ENCODE results near the gene SGIP1. TPM values are rescaled to one million over a fixed set of nuclear protein-coding genes. Genes with fewer than 3 reads are reported as not detected.

The SGIP1 gene
- total RNA-seq, 1 donor from 2014 or later, result 0.79 TPM

DNA sequence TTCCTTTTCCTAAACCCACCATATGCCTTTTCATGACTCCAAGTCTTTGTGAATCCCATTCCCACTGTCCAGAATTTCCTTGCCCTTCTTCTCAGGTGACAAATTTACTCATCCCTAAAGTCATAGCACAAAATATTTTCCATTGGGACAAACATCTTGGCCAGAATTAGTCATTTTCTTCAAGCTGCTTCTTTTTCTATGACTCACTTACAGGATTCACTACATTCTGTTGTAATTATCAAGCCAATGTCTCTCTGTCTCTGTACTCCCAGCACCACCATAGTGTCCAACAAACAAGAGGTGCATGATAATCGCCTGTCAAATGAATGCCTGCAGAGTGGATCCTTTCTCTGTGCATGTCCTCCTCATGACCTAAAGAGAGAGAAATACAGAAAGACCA lies 37.8 kb downstream of the SGIP1 start:
- DNase-seq (ENCODE audit: low read depth), result peak; percentile 79
- no peaks in the 10 kb centered on the region for H3K27me3 ChIP-seq (ENCODE audit: control insufficient read depth, insufficient read depth, low read length)
- FAIRE-seq, result peak; percentile 72
- TF ChIP-seq CTCF (IDR thresholded peaks at IDR 0.05; ENCODE audit: insufficient read depth, low read length, severe bottlenecking), result no peak
- H3K4me3 ChIP-seq (ENCODE audit: low read depth, low read length), result no peak overlapping the region
- H3K36me3 ChIP-seq (ENCODE audit: control insufficient read depth, insufficient read depth, low read length), result no peaks in the 10 kb centered on the region

DNA sequence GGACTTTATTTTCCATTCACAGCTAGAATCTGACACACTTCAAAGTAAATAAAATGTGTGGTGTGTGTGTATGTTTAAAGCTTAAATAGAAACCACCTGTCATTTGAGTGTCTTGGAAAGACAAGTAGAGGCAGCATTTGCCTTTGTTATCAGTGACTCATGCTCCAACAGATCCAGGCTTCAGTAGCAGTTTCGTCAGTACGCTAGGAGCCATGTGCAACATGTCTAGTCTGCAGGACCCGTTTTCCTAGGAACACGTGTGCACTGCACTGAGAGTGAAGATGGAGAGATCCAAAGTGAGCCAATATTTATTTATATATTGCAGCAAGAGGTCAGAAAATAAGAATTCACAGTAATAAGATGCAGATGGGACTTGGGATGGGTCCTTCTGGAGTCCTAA lies 41.8 kb downstream of the SGIP1 start:
- no peak for TF ChIP-seq CTCF (IDR thresholded peaks at IDR 0.05; ENCODE audit: insufficient read depth, low read length, severe bottlenecking)
- Histone ChIP-seq H3K4me3 (ENCODE audit: low read depth, low read length) (no peak overlapping the region), H3K27me3 (ENCODE audit: control insufficient read depth, insufficient read depth, low read length) (no peaks in the 10 kb centered on the region), H3K36me3 (ENCODE audit: control insufficient read depth, insufficient read depth, low read length) (no peaks in the 10 kb centered on the region)
- FAIRE-seq, result peak; percentile 98
- peak; percentile 100 for DNase-seq (ENCODE audit: low read depth)

DNA sequence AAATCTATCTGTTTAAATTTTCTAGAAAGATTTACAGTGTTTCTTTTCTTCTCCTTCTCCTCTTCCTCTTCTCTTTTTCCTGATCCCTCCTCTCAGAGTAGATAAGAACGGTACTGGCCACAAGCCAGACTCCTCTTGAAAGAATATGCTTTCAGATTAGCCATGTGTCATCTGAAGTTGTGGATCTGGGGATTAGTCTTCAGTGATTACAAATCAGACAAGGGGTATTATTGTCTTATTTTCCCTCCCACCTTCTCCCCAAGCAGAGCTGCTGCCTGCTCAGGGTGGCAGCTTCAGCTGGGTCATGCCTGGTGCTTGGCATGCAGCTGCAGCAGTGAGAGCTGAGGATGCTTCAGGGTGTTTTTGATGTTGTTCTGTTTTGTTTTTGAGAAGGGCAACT lies 42.7 kb downstream of the SGIP1 start:
- FAIRE-seq (no peak), DNase-seq (ENCODE audit: low read depth) (peak; percentile 63)
- no peaks in the 10 kb centered on the region for H3K27me3 ChIP-seq (ENCODE audit: control insufficient read depth, insufficient read depth, low read length)
- H3K36me3 ChIP-seq (ENCODE audit: control insufficient read depth, insufficient read depth, low read length), result no peaks in the 10 kb centered on the region
- H3K4me3 ChIP-seq (ENCODE audit: low read depth, low read length), result no peak overlapping the region
- TF ChIP-seq CTCF (IDR thresholded peaks at IDR 0.05; ENCODE audit: insufficient read depth, low read length, severe bottlenecking), result no peak

- no peaks in the 10 kb centered on the region for H3K27me3 ChIP-seq (ENCODE audit: control insufficient read depth, insufficient read depth, low read length)
- no peak overlapping the region for H3K4me3 ChIP-seq (ENCODE audit: low read depth, low read length)
- TF ChIP-seq CTCF (IDR thresholded peaks at IDR 0.05; ENCODE audit: insufficient read depth, low read length, severe bottlenecking), result no peak
- FAIRE-seq (no peak), DNase-seq (ENCODE audit: low read depth) (no peak)
- H3K36me3 ChIP-seq (ENCODE audit: control insufficient read depth, insufficient read depth, low read length), result no peaks in the 10 kb centered on the region
These were observed 44.9 kb downstream of the SGIP1 start for GRCh38 chr1:66578841-66579240.

DNA sequence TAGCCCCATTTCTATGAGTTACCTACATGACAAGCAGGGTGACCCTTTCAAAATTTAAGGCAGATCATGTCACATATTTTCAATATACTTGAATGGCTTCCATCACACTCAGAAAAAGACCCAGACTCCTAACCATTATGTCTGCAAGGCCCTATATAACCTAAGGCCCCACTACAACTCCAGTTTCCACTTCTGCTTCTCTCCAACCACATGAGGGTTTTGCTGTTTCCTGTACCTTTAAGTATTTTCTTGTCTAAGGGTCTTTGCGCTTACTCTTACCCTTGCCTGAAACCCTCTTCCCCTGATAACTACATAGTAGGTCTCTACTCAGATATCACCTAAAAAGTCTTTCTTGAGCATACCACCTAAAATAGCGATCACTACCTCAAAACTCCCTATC lies 46.1 kb downstream of the SGIP1 start:
- TF ChIP-seq CTCF (IDR thresholded peaks at IDR 0.05; ENCODE audit: insufficient read depth, low read length, severe bottlenecking), result no peak
- DNase-seq (ENCODE audit: low read depth) (no peak), FAIRE-seq (no peak)
- H3K4me3 ChIP-seq (ENCODE audit: low read depth, low read length), result no peak overlapping the region
- no peaks in the 10 kb centered on the region for H3K36me3 ChIP-seq (ENCODE audit: control insufficient read depth, insufficient read depth, low read length)
- no peaks in the 10 kb centered on the region for H3K27me3 ChIP-seq (ENCODE audit: control insufficient read depth, insufficient read depth, low read length)

DNA sequence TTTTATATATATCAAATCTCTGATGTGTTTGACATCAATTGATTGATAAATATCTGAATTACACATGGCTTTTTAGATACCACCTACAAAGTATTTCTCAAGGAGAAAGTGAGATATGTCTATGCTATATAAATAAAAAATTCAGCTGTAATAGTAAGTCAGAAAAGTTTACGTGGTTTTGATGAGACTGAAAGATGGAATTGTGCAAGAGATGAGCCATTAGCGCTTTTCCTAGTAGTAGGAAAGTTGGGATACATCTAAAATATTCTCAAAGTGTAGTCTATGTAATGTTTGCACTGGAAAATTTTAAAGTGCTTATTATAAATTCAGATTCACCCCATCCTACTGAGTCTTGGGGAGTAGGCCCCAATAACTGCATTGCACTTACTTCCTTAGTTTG lies 49.1 kb downstream of the SGIP1 start:
- DNase-seq (ENCODE audit: low read depth) (no peak), FAIRE-seq (no peak)
- no peak for TF ChIP-seq CTCF (IDR thresholded peaks at IDR 0.05; ENCODE audit: insufficient read depth, low read length, severe bottlenecking)
- Histone ChIP-seq H3K36me3 (ENCODE audit: control insufficient read depth, insufficient read depth, low read length) (no peaks in the 10 kb centered on the region), H3K27me3 (ENCODE audit: control insufficient read depth, insufficient read depth, low read length) (no peaks in the 10 kb centered on the region), H3K4me3 (ENCODE audit: low read depth, low read length) (no peak overlapping the region)
